ENCODE measurements around the gene ITPR1. TPM values are rescaled to one million over a fixed set of nuclear protein-coding genes. Genes with fewer than 3 reads are reported as not detected.

Gene ITPR1
- total RNA-seq, 4 donors from 2014 or later, result 210 to 261 (median 232) TPM

- Histone ChIP-seq H3K27ac (peak overlapping the region; percentile 90 to 94 (median 92)), H3K4me3 (replicated peaks in 1 of 3) (no peak overlapping the region), H3K4me1 (peaks cover 65 to 71% of the 10 kb centered on the region in 2 donors), H3K27me3 (no peaks in the 10 kb centered on the region), H3K36me3 (no peaks in the 10 kb centered on the region), H3K9me3 (no peaks in the 10 kb centered on the region)
- WGBS, 2 donors, result 11 to 13% methylated on average over 3 of the region's 3 CpGs
- DNase-seq, result no peak
- no peak for TF ChIP-seq POLR2A (IDR thresholded peaks at IDR 0.05)
- no peak for TF ChIP-seq CTCF (IDR thresholded peaks at IDR 0.05)
- intact Hi-C loops (cut with DNase I), result loop anchor here (10.0 kb wide), 1 partner anchor 150 kb away; the partner anchor contains the start of gene BHLHE40
Observed at GRCh38 chr3:4824926-4825325, 331.8 kb downstream of the ITPR1 start.

GRCh38 chr3:4825436-4826236, 332.5 kb downstream of the ITPR1 start:
- DNase-seq, result peak; percentile 81 to 84

GRCh38 chr3:4826237-4827100, 333.3 kb downstream of the ITPR1 start:
- no peak for TF ChIP-seq CTCF (IDR thresholded peaks at IDR 0.05)
- no peak for TF ChIP-seq POLR2A (IDR thresholded peaks at IDR 0.05)
- Histone ChIP-seq H3K9me3 (no peaks in the 10 kb centered on the region), H3K27ac (peak overlapping the region; percentile 90 to 94 (median 92)), H3K4me3 (replicated peaks in 1 of 3) (no peak overlapping the region), H3K27me3 (no peaks in the 10 kb centered on the region), H3K4me1 (peaks cover 66 to 71% of the 10 kb centered on the region in 2 donors), H3K36me3 (no peaks in the 10 kb centered on the region)
- intact Hi-C loops (cut with DNase I), result loop anchor here (10.0 kb wide), 1 partner anchor 148 kb away; the partner anchor contains the start of gene BHLHE40
- DNase-seq, result peak; percentile 83 to 86
- WGBS, 2 donors, result 21 to 30% methylated on average over 18 to 20 of the region's 20 CpGs

More at GRCh38 chr3:4825436-4826236, 332.5 kb downstream of the ITPR1 start:
- Histone ChIP-seq H3K9me3 (no peaks in the 10 kb centered on the region), H3K27me3 (no peaks in the 10 kb centered on the region), H3K4me3 (replicated peaks in 1 of 3) (no peak overlapping the region), H3K4me1 (peaks cover 66 to 74% of the 10 kb centered on the region in 2 donors), H3K36me3 (no peaks in the 10 kb centered on the region), H3K27ac (peak overlapping the region; percentile 90 to 94 (median 92))
- TF ChIP-seq CTCF (IDR thresholded peaks at IDR 0.05) (peak in 1 of 6 experiments; percentile 8), POLR2A (IDR thresholded peaks at IDR 0.05) (no peak)
- 36 to 38% methylated on average over 12 of the region's 12 CpGs for WGBS, 2 donors
- intact Hi-C loops (cut with DNase I), result loop anchor here (10.0 kb wide), 1 partner anchor 149 kb away; the partner anchor contains the start of gene BHLHE40

- WGBS, 2 donors, result 79% methylated on average over 8 of the region's 8 CpGs
- Histone ChIP-seq H3K36me3 (no peaks in the 10 kb centered on the region), H3K27me3 (no peaks in the 10 kb centered on the region), H3K4me1 (peaks cover 64 to 67% of the 10 kb centered on the region in 2 donors), H3K4me3 (replicated peaks in 1 of 3) (no peak overlapping the region), H3K27ac (peak overlapping the region in 2 of 3 donors; percentile 21 to 90), H3K9me3 (no peaks in the 10 kb centered on the region)
- intact Hi-C loops (cut with DNase I), result loop anchor here (10.0 kb wide), 1 partner anchor 147 kb away; the partner anchor contains the start of gene BHLHE40
- no peak for DNase-seq
- TF ChIP-seq CTCF (IDR thresholded peaks at IDR 0.05) (no peak), POLR2A (IDR thresholded peaks at IDR 0.05) (no peak)
Observed at GRCh38 chr3:4827767-4828166, 334.6 kb downstream of the ITPR1 start.

Data from thyroid gland (tissue), 4 donors.